ENCODE data around the gene DDX27. TPM values are rescaled to one million over a fixed set of nuclear protein-coding genes. Genes with fewer than 3 reads are reported as not detected.

Gene DDX27
- total RNA-seq, 4 donors from 2014 or later = 30.4 to 45.8 (median 38.2) TPM

- 80 to 85% methylated on average over 20 of the region's 20 CpGs for WGBS, 2 donors
- H3K27ac ChIP-seq = no peak overlapping the region
- no peak overlapping the region for H3K4me3 ChIP-seq (replicated peaks in 1 of 3)
These were observed 63.5 kb downstream of the DDX27 start for GRCh38 chr20:49282584-49283171.

GRCh38 chr20:49283176-49283702, 64.0 kb downstream of the DDX27 start:
- Histone ChIP-seq H3K9me3 (no peaks in the 10 kb centered on the region), H3K27me3 (no peaks in the 10 kb centered on the region), H3K36me3 (peaks cover 70 to 82% of the 10 kb centered on the region in 2 donors), H3K4me3 (replicated peaks in 1 of 3) (no peak overlapping the region), H3K27ac (no peak overlapping the region), H3K4me1 (peaks cover 30 to 35% of the 10 kb centered on the region in 2 donors)
- TF ChIP-seq POLR2A (IDR thresholded peaks at IDR 0.05) (no peak), CTCF (IDR thresholded peaks at IDR 0.05) (no peak)
- no peak for DNase-seq
- WGBS, 2 donors = 94 to 96% methylated on average over 9 of the region's 9 CpGs
- intact Hi-C loops (cut with DNase I) = no loop called here

More at GRCh38 chr20:49282584-49283171, 63.5 kb downstream of the DDX27 start:
- Histone ChIP-seq H3K36me3 (peaks cover 68 to 79% of the 10 kb centered on the region in 2 donors), H3K27me3 (no peaks in the 10 kb centered on the region), H3K4me1 (peaks cover 25 to 30% of the 10 kb centered on the region in 2 donors), H3K9me3 (no peaks in the 10 kb centered on the region)
- no peak for DNase-seq
- TF ChIP-seq POLR2A (IDR thresholded peaks at IDR 0.05) (no peak), CTCF (IDR thresholded peaks at IDR 0.05) (no peak)
- intact Hi-C loops (cut with DNase I) = no loop called here

GRCh38 chr20:49283703-49284625, 64.7 kb downstream of the DDX27 start:
- TF ChIP-seq POLR2A (IDR thresholded peaks at IDR 0.05) = no peak
- no peak for TF ChIP-seq CTCF (IDR thresholded peaks at IDR 0.05)
- Histone ChIP-seq H3K36me3 (peaks cover 70 to 82% of the 10 kb centered on the region in 2 donors), H3K9me3 (no peaks in the 10 kb centered on the region), H3K27me3 (no peaks in the 10 kb centered on the region), H3K4me3 (replicated peaks in 1 of 3) (no peak overlapping the region), H3K27ac (no peak overlapping the region), H3K4me1 (peaks cover 32 to 40% of the 10 kb centered on the region in 2 donors)
- no peak for DNase-seq
- intact Hi-C loops (cut with DNase I) = no loop called here
- 90 to 92% methylated on average over 3 of the region's 3 CpGs for WGBS, 2 donors

- TF ChIP-seq CTCF (IDR thresholded peaks at IDR 0.05) = no peak
- no peak for TF ChIP-seq POLR2A (IDR thresholded peaks at IDR 0.05)
- 93 to 95% methylated on average over 5 of the region's 5 CpGs for WGBS, 2 donors
- Histone ChIP-seq H3K4me3 (replicated peaks in 1 of 3) (no peak overlapping the region), H3K4me1 (peaks cover 30 to 45% of the 10 kb centered on the region in 2 donors), H3K36me3 (peaks cover 66 to 84% of the 10 kb centered on the region in 2 donors), H3K27ac (no peak overlapping the region), H3K9me3 (no peaks in the 10 kb centered on the region), H3K27me3 (no peaks in the 10 kb centered on the region)
- no peak for DNase-seq
- intact Hi-C loops (cut with DNase I) = no loop called here
These were observed 65.6 kb downstream of the DDX27 start for GRCh38 chr20:49284818-49285217.
